H9 (cell line): Measurements from ENCODE around the gene TXNL4A. TPM values are rescaled to one million over a fixed set of nuclear protein-coding genes. Genes with fewer than 3 reads are reported as not detected.

Experiments
- DNase-seq: peaks from one replicate; pipeline ENCODE4 v3.0.0-alpha.2; 2017
- H2AFZ ChIP-seq: one replicate; pipeline ENCODE4 v1.6.1; 2013; ENCODE audit warnings: mild to moderate bottlenecking, low read length, control low read depth, moderate library complexity
- H2AK5ac ChIP-seq: 2 replicates; pipeline ENCODE4 v1.6.1; 2013; ENCODE audit warnings: low read length, control low read depth, mixed read lengths; ENCODE audit not compliant: insufficient read length
- H2BK120ac ChIP-seq: one replicate; pipeline ENCODE4 v1.6.1; 2013; ENCODE audit warnings: low read depth, mild to moderate bottlenecking, low read length, control low read depth, inconsistent platforms; ENCODE audit not compliant: poor library complexity, severe bottlenecking
- H2BK12ac ChIP-seq: 2 replicates; pipeline ENCODE4 v1.6.1; 2013; ENCODE audit warnings: low read length, control low read depth, mixed read lengths, low read depth; ENCODE audit not compliant: insufficient read length
- H2BK15ac ChIP-seq: 2 replicates; pipeline ENCODE4 v1.6.1; 2013; ENCODE audit warnings: low read depth, low read length, control low read depth
- H2BK20ac ChIP-seq: one replicate; pipeline ENCODE4 v1.6.1; 2013; ENCODE audit warnings: low read depth, mild to moderate bottlenecking, low read length, control low read depth, inconsistent platforms; ENCODE audit not compliant: poor library complexity, severe bottlenecking
- H2BK5ac ChIP-seq: 2 replicates; pipeline ENCODE4 v1.6.1; 2013; ENCODE audit warnings: low read length, control low read depth, mixed read lengths; ENCODE audit not compliant: insufficient read length
- H3K14ac ChIP-seq: 2 replicates; pipeline ENCODE4 v1.6.1; 2013; ENCODE audit warnings: low read length, control low read depth; ENCODE audit not compliant: insufficient read depth
- H3K18ac ChIP-seq: 2 replicates; pipeline ENCODE4 v1.6.1; 2013; ENCODE audit warnings: low read depth, mild to moderate bottlenecking, mixed read lengths, low read length, control low read depth; ENCODE audit not compliant: insufficient read length
- H3K23ac ChIP-seq: 2 replicates; pipeline ENCODE4 v1.6.1; 2013; ENCODE audit warnings: low read length, control low read depth, mixed read lengths, low read depth; ENCODE audit not compliant: insufficient read length
- H3K23me2 ChIP-seq: 2 replicates; pipeline ENCODE4 v1.6.1; 2013; ENCODE audit warnings: low read depth, mild to moderate bottlenecking, mixed read lengths, low read length, control low read depth; ENCODE audit not compliant: insufficient read length, poor library complexity, severe bottlenecking
- H3K27ac ChIP-seq: 2 replicates; pipeline ENCODE4 v1.5.1; 2013; ENCODE audit warnings: low read length, control low read depth, mixed read lengths, low read depth; ENCODE audit not compliant: insufficient read length
- H3K27me3 ChIP-seq: 2 replicates; pipeline ENCODE4 v1.6.1; 2013; ENCODE audit warnings: low read length, control low read depth, inconsistent platforms; ENCODE audit not compliant: insufficient read depth
- H3K4ac ChIP-seq: 2 replicates; pipeline ENCODE4 v1.6.1; 2013; ENCODE audit warnings: low read depth, mild to moderate bottlenecking, control low read depth, inconsistent platforms, low read length, moderate library complexity
- H3K4me1 ChIP-seq: 2 replicates; pipeline ENCODE4 v1.6.1; 2013; ENCODE audit warnings: low read length, control low read depth, inconsistent platforms; ENCODE audit not compliant: insufficient read depth
- H3K4me2 ChIP-seq: 2 replicates; pipeline ENCODE4 v1.6.1; 2013; ENCODE audit warnings: low read length, control low read depth, mixed read lengths; ENCODE audit not compliant: insufficient read length, insufficient read depth
- H3K56ac ChIP-seq: 2 replicates; pipeline ENCODE4 v1.6.1; 2013; ENCODE audit warnings: low read depth, mild to moderate bottlenecking, mixed read lengths, low read length, control low read depth; ENCODE audit not compliant: insufficient read length
- H3K79me1 ChIP-seq: 2 replicates; pipeline ENCODE4 v1.6.1; 2013; ENCODE audit warnings: low read depth, mild to moderate bottlenecking, moderate library complexity, low read length, control low read depth, inconsistent platforms; ENCODE audit not compliant: insufficient read depth, poor library complexity, severe bottlenecking
- H3K79me2 ChIP-seq: 2 replicates; pipeline ENCODE4 v1.6.1; 2013; ENCODE audit warnings: low read length, control low read depth, inconsistent platforms; ENCODE audit not compliant: insufficient read depth
- H3K9ac ChIP-seq: 2 replicates; pipeline ENCODE4 v1.6.1; 2013; ENCODE audit warnings: low read length, control low read depth, mixed read lengths; ENCODE audit not compliant: insufficient read length; ENCODE audit errors: extremely low read depth
- H3K9me3 ChIP-seq: one replicate; pipeline ENCODE4 v1.6.1; 2013; ENCODE audit warnings: low read depth, low read length, inconsistent platforms; ENCODE audit not compliant: control insufficient read depth
- H3T11ph ChIP-seq: one replicate; pipeline ENCODE4 v1.6.1; 2013; ENCODE audit warnings: mild to moderate bottlenecking, low read length, control low read depth, inconsistent platforms
- H4K20me1 ChIP-seq: one replicate; pipeline ENCODE4 v1.6.1; 2013; ENCODE audit not compliant: control insufficient read depth, insufficient read length, insufficient read depth
- H4K5ac ChIP-seq: 2 replicates; pipeline ENCODE4 v1.6.1; 2013; ENCODE audit warnings: low read depth, mild to moderate bottlenecking, mixed read lengths, low read length, control low read depth; ENCODE audit not compliant: insufficient read length
- H4K8ac ChIP-seq: replicated peaks from 2 replicates; pipeline ENCODE4 v1.6.1; 2013; ENCODE audit warnings: low read length, control low read depth, mixed read lengths, low read depth; ENCODE audit not compliant: insufficient read length
- H4K91ac ChIP-seq: 2 replicates; pipeline ENCODE4 v1.6.1; 2013; ENCODE audit warnings: low read depth, mild to moderate bottlenecking, moderate library complexity, mixed read lengths, low read length, control low read depth; ENCODE audit not compliant: insufficient read length
- H3K27ac Mint-ChIP-seq, 3 experiments: 2 replicates in 2 of 3; 3 replicates in 1 of 3; pipeline ENCODE4 v1.8.0; 2020 to 2021; ENCODE audit warnings: mixed read lengths in 3 of 3, mild to moderate bottlenecking in 1 of 3, moderate library complexity in 1 of 3
- H3K27me3 Mint-ChIP-seq: 2 replicates; pipeline ENCODE4 v1.8.0; 2021; ENCODE audit warnings: low read depth, mild to moderate bottlenecking, moderate library complexity, mixed read lengths
- H3K36me3 Mint-ChIP-seq, 3 experiments: 2 replicates in 2 of 3; 3 replicates in 1 of 3; pipeline ENCODE4 v1.8.0; 2020 to 2021; ENCODE audit warnings: low read depth in 3 of 3, mixed read lengths in 3 of 3; ENCODE audit not compliant: insufficient read depth in 1 of 3
- H3K4me1 Mint-ChIP-seq, 2 experiments: 2 replicates each; pipeline ENCODE4 v1.8.0; 2020; ENCODE audit warnings: mixed read lengths in 2 of 2
- H3K4me3 Mint-ChIP-seq, 2 experiments: 2 replicates in 1 of 2; 3 replicates in 1 of 2; pipeline ENCODE4 v1.8.0; 2020 to 2021; ENCODE audit warnings: mild to moderate bottlenecking in 2 of 2, mixed read lengths in 2 of 2, moderate library complexity in 1 of 2
- H3K9me3 Mint-ChIP-seq, 2 experiments: 2 replicates in 1 of 2; 3 replicates in 1 of 2; pipeline ENCODE4 v1.8.0; 2020; ENCODE audit warnings: mild to moderate bottlenecking in 2 of 2, mixed read lengths in 2 of 2, moderate library complexity in 1 of 2
- CTCF ChIP-seq: fragments of 200-600 bp; sonication (generic); conservative IDR thresholded peaks from 3 replicates; pipeline ENCODE4 v1.8.0; 2021; ENCODE audit warnings: antibody characterized with exemption, mild to moderate bottlenecking
- WGBS: extraction: QIAGEN DNeasy Blood & Tissue Kit; methylation state at CpG from one replicate; pipeline ENCODE4 v1.1.7; 2013; ENCODE audit warnings: missing lambda C conversion rate, low lambda C conversion rate, mixed read lengths; ENCODE audit not compliant: insufficient read length; ENCODE audit errors: extremely low coverage; 5-methylcytosine and 5-hydroxymethylcytosine counted together
- total RNA-seq: library from RNA; stranded (reverse); gene quantifications from 2 replicates; pipeline ENCODE4 v1.2.1, GENCODE V29; 2021

The TXNL4A gene
- total RNA-seq, 1 experiment from 2014 or later: 163 TPM

- WGBS: no CpG with 5 or more reads among the region's 25 CpGs
- Histone ChIP-seq H4K20me1 (peaks cover 3% of the 10 kb centered on the region), H2BK12ac (no peak overlapping the region), H2AK5ac (no peak overlapping the region), H3K27me3 (no peaks in the 10 kb centered on the region), H3K4ac (no peak overlapping the region), H3K79me2 (no peaks in the 10 kb centered on the region), H3K23me2 (no peaks in the 10 kb centered on the region), H4K5ac (no peak overlapping the region), H2BK5ac (no peak overlapping the region), H3T11ph (no peak overlapping the region), H3K18ac (no peak overlapping the region), H3K79me1 (no peaks in the 10 kb centered on the region), H3K27ac (no peak overlapping the region), H3K23ac (no peak overlapping the region), H3K14ac (no peak overlapping the region), H3K9me3 (no peaks in the 10 kb centered on the region), H2AFZ (no peak overlapping the region), H3K9ac (no peak overlapping the region), H4K8ac (no peak overlapping the region), H2BK15ac (no peak overlapping the region), H3K4me1 (no peaks in the 10 kb centered on the region), H2BK120ac (no peak overlapping the region), H3K4me2 (no peak overlapping the region), H3K56ac (no peak overlapping the region), H4K91ac (no peak overlapping the region), H2BK20ac (no peak overlapping the region)
- Mint-ChIP-seq H3K9me3 (peaks cover 6 to 12% of the 10 kb centered on the region in 2 experiments; a peak in 4 of 5 replicates), H3K4me3 (no peak overlapping the region; a peak in 1 of 5 replicates), H3K27me3 (peaks cover 5% of the 10 kb centered on the region; the same call in 1 of the 2 replicates), H3K27ac (no peak overlapping the region; a peak in 1 of 7 replicates), H3K4me1 (peaks cover 2 to 8% of the 10 kb centered on the region in 2 experiments; a peak in 3 of 4 replicates), H3K36me3 (peaks cover 0 to 37% (median 21%) of the 10 kb centered on the region in 3 experiments; a peak in 5 of 7 replicates)
- TF ChIP-seq CTCF: no peak
- peak; percentile 10 for DNase-seq
These were observed 51.1 kb downstream of the TXNL4A start for GRCh38 chr18:79937103-79937860.
